HG03558 (cell line): ENCODE data around the gene KRT28.

Source experiments
- ATAC-seq: cut with Tn5 transposase; IDR thresholded peaks from one replicate; pipeline ENCODE4 v1.9.1; 2021; ENCODE audit warnings: moderate number of reproducible peaks; ENCODE audit not compliant: unreplicated experiment; ENCODE audit errors: extremely low read depth

Gene KRT28

GRCh38 chr17:40799859-40800258, at the start of gene KRT28:
Gene KRT28 (minus strand): TSS chr17:40799959. CDS start chr17:40799893, 66 bp downstream.
- ATAC-seq, result no peak

GRCh38 chr17:40848583-40849235, 49.0 kb upstream of the KRT28 start:
- ATAC-seq, result no peak

GRCh38 chr17:40846515-40847144, 46.9 kb upstream of the KRT28 start:
- ATAC-seq, result no peak

- ATAC-seq, result no peak
These were observed 44.9 kb upstream of the KRT28 start for GRCh38 chr17:40844671-40845107.

GRCh38 chr17:40843242-40843641, 43.5 kb upstream of the KRT28 start:
- no peak for ATAC-seq

GRCh38 chr17:40841246-40841645, 41.5 kb upstream of the KRT28 start:
- no peak for ATAC-seq

GRCh38 chr17:40839194-40839593, 39.4 kb upstream of the KRT28 start:
- no peak for ATAC-seq

GRCh38 chr17:40836020-40836419, 36.3 kb upstream of the KRT28 start:
- ATAC-seq, result no peak

- no peak for ATAC-seq
These were observed 34.1 kb upstream of the KRT28 start for GRCh38 chr17:40833882-40834281.

GRCh38 chr17:40832840-40833239, 33.1 kb upstream of the KRT28 start:
- ATAC-seq, result no peak

GRCh38 chr17:40830085-40830776, 30.5 kb upstream of the KRT28 start:
- ATAC-seq, result no peak

- ATAC-seq, result no peak
These were observed 28.8 kb upstream of the KRT28 start for GRCh38 chr17:40828454-40829044.

GRCh38 chr17:40827746-40828453, 28.1 kb upstream of the KRT28 start:
- no peak for ATAC-seq

- ATAC-seq, result no peak
These were observed 25.8 kb upstream of the KRT28 start for GRCh38 chr17:40825599-40825998.

- no peak for ATAC-seq
These were observed 24.5 kb upstream of the KRT28 start for GRCh38 chr17:40824015-40824832.

- no peak for ATAC-seq
These were observed 22.5 kb upstream of the KRT28 start, which contains the start of gene KRT10 for GRCh38 chr17:40822132-40822812. Gene KRT10 (minus strand): TSS chr17:40822614. CDS start chr17:40822585, 29 bp downstream.

GRCh38 chr17:40821536-40821935, 21.8 kb upstream of the KRT28 start:
- no peak for ATAC-seq

GRCh38 chr17:40820228-40820838, 20.6 kb upstream of the KRT28 start:
- no peak for ATAC-seq
